Inflammatory macrophage treated with lipopolysaccharide for 1 hour (primary cell): ENCODE measurements around the gene PTPRK.
A peak's percentile ranks its signal among the peaks of the same experiment; 100 is the strongest.

Experiments
- DNase-seq, 2 donors: peaks; one replicate each; pipeline ENCODE4 v3.0.0-alpha.2; 2020 to 2022

The PTPRK gene

DNA sequence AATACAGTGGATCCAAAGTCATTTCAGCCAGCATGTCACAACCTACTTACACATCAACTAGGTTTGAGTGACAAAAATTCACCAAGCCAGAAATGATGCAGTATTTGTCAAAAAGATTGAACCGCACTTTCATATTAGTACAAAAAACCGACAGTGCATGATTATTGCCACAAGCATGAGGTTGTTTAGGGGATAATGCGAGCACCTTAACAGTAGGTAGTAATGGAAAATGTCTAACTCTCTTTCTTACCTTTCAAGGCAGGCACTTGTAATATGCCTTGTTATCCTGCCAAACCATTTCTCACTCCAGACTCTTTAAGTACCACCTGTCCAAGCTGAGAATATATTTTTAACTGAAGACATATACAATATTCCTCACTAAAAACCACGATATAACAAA is 349.2 kb downstream of the PTPRK start:
- DNase-seq = no peak

GRCh38 chr6:128168244-128168643 is 352.2 kb downstream of the PTPRK start:
- DNase-seq = no peak

DNA sequence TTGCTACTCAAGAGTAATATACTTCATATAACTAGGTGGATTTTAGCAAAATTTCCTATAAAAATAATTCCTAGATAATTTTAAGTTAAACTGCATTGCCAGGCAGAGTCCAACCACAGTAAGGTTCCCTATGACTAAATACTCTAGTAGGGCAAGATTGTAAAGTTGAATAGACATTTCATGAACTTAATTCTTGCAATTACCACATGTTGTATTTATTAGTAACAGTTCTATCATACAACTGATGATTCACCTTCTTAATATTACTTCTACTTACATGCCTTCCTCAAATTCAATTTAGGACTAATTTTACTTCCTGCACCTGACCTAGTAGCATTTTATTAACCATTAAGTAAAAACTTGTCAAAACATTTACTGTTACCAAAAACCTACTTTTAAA is 352.8 kb downstream of the PTPRK start:
- no peak for DNase-seq

DNA sequence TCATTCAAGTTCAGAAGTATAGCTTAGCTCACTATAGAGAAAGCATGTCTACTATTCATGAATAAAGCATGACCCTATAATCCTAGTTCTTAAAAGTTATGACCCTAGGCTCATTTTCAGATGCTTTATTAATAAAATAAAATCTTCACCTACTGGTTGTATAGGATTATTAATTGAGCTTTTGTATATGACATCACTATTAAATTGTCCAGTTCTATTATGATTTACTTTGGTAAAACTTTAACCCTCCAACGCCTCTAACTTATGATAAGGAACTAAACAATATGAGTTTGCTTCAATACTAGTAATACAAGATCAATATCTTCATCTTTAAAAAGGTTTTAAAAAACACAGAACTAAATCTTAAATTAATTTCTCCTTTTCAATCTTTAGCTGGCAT is 356.1 kb downstream of the PTPRK start:
- no peak for DNase-seq

DNA sequence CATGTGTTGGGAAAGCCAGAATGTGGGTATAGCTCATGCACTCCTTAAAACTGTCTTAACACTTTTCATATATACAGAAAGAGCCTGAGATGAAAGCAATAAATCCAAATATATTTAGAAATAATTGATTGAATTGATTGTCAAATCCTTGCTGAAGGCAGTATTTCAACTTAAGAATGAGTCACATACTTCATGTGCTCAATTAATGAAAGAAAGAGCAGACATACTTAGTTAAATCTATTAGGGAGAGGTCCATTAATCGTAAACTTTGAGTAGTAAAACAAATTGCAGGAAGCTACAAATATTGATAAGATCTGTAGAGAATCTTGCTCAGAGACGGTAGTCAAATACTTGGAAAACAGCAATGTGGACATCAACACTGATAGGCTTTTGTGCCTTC is 358.0 kb downstream of the PTPRK start:
- no peak for DNase-seq

GRCh38 chr6:128161839-128162238 is 358.6 kb downstream of the PTPRK start:
- no peak for DNase-seq

DNA sequence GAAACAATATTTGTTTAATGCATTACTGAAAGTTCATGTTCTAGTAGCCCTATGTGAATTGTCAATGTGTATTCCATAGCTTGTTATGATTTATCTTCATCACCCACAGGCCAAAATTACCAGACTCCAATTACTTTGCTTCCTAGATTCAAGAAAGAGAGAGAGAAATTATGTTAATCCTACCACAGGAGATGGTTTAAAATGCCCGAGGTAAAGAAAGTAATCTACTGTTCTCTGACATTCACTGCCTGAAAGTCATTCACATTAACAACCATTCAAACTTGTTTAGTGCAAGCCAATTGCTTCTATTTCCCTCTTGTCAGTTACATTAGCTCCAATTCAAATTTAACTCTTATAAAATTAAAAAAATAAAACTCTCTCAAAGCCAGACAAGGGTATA is 359.1 kb downstream of the PTPRK start:
- DNase-seq = no peak

- no peak for DNase-seq
Measured at GRCh38 chr6:128158496-128158895, 361.9 kb downstream of the PTPRK start.

DNA sequence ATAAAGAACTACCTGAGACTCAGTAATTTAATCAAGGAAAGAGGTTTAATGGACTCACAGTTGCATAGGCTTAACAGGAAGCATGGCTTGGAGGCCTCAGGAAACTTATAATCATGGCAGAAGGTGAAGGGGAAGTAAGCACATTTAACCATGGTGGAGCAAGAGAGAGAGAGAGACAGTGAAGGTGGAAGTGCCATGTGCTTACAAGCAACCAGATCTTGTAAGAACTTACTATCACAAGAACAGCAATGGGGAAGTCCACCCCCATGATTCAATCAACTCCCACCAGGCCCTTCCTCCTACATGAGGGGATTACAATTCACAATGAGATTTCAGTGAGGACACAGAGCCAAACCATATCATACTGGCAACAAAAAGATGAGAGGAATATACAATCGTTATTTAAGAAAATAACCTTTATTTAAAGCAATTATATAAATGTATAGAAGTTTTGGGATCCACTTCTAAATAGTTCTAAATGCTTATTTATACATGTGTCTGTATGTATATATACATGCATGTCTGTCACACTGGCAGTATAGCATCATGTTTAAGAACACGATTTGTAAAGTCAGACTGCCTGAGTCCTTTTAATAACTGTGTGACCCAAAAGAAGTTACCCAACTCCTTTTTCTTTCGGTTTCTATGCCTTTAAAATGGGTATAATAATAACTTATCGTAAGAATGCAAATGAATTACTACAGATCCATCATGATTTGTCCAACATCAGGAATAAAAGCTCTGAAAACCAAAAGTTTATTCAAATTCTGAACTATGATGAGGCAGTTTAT is 363.9 kb downstream of the PTPRK start:
- DNase-seq = peak; percentile 6 to 24

GRCh38 chr6:128155826-128156225 is 364.6 kb downstream of the PTPRK start:
- no peak for DNase-seq

GRCh38 chr6:128152551-128152950 is 367.8 kb downstream of the PTPRK start:
- no peak for DNase-seq

DNA sequence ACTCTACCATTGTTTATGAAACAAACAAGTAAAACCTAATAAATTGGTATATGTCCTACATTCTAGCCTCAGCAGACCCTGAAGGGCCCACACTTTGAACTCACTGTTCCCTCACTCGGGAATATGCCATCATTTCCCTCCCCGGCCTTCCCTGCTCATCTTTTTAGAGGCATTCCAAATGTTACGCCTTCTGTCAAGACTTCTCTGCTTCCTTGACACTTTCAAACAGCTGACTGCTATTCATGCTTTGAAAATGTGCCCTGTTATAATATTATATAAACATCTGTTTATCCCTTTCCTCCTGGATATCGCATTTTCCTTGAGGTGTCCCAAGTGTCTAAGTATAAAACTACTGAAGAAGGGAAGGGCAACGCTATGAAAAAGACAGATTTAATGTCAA is 370.0 kb downstream of the PTPRK start:
- no peak for DNase-seq

- peak; percentile 13 to 45 for DNase-seq
Measured at GRCh38 chr6:128149796-128150195, 370.6 kb downstream of the PTPRK start.

DNA sequence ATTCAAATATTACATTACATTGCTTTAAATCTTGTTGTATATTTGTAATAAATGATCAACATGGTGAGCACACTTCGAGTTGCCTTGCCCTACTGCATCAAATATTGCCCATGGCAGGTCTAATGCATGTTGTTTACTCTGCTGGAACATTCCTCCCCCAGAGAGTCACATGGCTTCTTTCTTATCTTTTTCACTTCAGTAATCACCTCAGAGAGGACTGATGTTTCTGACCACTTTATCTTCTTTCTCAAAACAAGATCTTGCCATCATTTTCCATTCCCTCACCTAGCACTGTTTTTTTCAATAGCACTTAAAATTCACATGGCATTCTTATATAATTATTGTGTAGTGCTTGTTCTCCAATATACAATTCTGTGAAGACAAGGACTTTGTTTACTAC is 376.1 kb downstream of the PTPRK start:
- DNase-seq = no peak

GRCh38 chr6:128141932-128142331 is 378.5 kb downstream of the PTPRK start:
- no peak for DNase-seq

- no peak for DNase-seq
Measured at GRCh38 chr6:128139519-128139918, 380.9 kb downstream of the PTPRK start.

DNA sequence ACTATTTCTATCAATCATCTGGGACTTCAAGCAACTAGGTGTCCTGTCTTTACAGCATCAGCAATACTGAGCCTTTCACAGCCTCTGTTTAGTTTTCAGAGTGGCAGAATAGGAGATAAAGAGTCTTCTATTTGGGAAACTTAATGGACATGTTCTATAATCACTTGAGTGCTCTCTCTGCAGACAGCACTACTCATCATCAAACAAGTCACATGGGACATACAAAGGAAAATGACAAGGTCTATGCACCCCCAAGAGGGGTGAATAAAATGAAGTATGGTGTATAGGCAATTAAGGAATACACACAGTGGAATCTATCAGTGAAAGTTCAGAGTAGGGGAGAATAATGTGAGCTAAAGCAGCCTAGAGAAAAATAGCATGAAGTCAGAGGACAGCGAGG is 381.7 kb downstream of the PTPRK start:
- no peak for DNase-seq

DNA sequence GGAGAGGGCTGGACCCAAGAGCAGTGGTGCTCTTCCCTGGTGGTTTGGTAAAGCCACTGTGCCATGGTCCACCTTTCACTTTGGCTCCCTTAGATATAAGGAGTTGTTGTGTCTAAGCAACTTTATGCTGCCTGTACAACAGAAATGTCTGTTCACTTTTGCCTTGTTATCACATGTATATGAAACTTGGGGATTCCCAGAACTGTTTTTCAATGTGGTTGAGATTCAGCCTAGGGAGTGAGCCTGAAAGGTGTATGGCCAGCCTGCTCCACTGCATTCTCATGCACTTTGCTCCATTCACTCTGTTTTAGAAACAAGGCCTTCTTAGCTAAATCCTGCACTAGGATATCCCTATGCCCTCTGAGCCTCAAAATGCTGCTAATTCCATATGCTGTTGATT is 385.1 kb downstream of the PTPRK start:
- no peak for DNase-seq

- DNase-seq = no peak
Measured at GRCh38 chr6:128131566-128131965, 388.8 kb downstream of the PTPRK start.

- no peak for DNase-seq
Measured at GRCh38 chr6:128131036-128131435, 389.4 kb downstream of the PTPRK start.

DNA sequence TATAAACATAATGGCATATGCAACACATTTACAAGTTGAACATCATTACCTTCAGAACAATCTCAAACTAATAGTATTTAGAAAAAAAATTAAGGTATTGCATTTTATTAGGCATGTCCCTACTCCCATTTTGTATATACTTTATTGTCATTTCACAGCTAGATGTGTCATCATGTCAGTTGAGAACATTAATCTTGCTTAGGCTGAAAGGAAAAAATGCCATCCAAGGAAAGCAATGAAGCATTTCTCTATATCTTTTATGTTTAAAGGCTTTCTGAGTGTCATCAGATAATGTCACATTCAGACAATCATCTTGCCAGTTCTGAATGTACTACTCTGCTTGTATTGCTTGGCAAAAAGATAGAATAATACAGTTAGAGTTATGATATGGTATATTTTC is 390.7 kb downstream of the PTPRK start:
- DNase-seq = no peak

GRCh38 chr6:128127650-128128049 is 392.7 kb downstream of the PTPRK start:
- no peak for DNase-seq

GRCh38 chr6:128124713-128125112 is 395.7 kb downstream of the PTPRK start:
- peak in 1 of 2 donors; percentile 2 for DNase-seq

- DNase-seq = no peak
Measured at GRCh38 chr6:128121610-128122009, 398.8 kb downstream of the PTPRK start.

- no peak for DNase-seq
Measured at GRCh38 chr6:128121190-128121589, 399.2 kb downstream of the PTPRK start.
